Right atrium auricular region (tissue), 2 donors: ENCODE results near the gene P2RY14. TPM values are rescaled to one million over a fixed set of nuclear protein-coding genes. Genes with fewer than 3 reads are reported as not detected.

Experiments
- DNase-seq: peaks from one replicate; pipeline ENCODE4 v3.0.0-alpha.2; 2019; ENCODE audit warnings: low spot score
- H3K27ac ChIP-seq, 2 donors: fragments of 200-600 bp; sonication (generic); 1 replicate in 1 of 2; 2 replicates in 1 of 2; pipeline ENCODE4 v1.5.1; 2016 to 2019
- H3K27me3 ChIP-seq, 2 donors: fragments of 200-600 bp; sonication (generic); one replicate each; pipeline versions ENCODE4 v1.5.1 to v1.6.0; 2017 to 2019
- H3K36me3 ChIP-seq: fragments of 200-600 bp; sonication (generic); one replicate; pipeline ENCODE4 v1.5.1; 2016
- H3K4me1 ChIP-seq, 2 donors: fragments of 200-600 bp; sonication (generic); one replicate each; pipeline versions ENCODE4 v1.5.1 to v1.6.0; 2017 to 2019
- H3K4me3 ChIP-seq, 2 donors: fragments of 200-600 bp; sonication (generic); 1 replicate in 1 of 2; 2 replicates in 1 of 2; pipeline ENCODE4 v1.5.1; 2017 to 2019; ENCODE audit warnings: mild to moderate bottlenecking in 1 of 2, moderate library complexity in 1 of 2
- H3K9me3 ChIP-seq, 2 donors: fragments of 200-600 bp; sonication (generic); one replicate each; pipeline ENCODE4 v1.5.1; 2019
- total RNA-seq, 2 donors: library from RNA; depleted of rRNA; stranded (reverse); fragments of >200 nt; gene quantifications; one replicate each; pipeline ENCODE4 v1.1.0, GENCODE V29; 2016
- TF ChIP-seq, protein P1 (sequence below), 2 donors: fragments of 200-600 bp; sonication (generic); IDR thresholded peaks; one replicate each; pipeline ENCODE4 v1.5.1; 2019; ENCODE audit warnings: antibody characterized with exemption in 2 of 2

Gene P2RY14
- total RNA-seq, 2 donors from 2014 or later, result 1.3 to 3.6 TPM

DNA sequence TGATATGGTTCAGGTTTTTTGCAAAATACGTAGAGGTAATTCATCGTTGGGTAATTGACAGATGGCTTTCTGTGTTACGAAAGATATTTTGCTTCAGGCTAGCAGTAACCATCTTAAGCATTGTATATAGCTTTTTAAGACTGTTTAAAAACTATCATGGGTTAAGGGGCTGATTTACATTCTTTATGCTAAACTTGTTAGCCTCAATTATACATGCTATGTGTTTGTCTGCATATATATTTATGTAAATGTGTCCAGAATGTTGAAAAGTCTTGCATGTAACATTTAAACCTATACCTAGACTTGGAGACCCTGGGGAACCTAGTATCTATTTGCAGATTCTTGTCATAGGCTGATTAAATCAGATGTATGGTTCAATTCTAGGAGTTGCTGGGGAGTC lies 11.1 kb upstream of the P2RY14 start:
- Histone ChIP-seq H3K36me3 (no peaks in the 10 kb centered on the region), H3K9me3 (no peaks in the 10 kb centered on the region), H3K27ac (no peak overlapping the region), H3K4me1 (no peaks in the 10 kb centered on the region), H3K27me3 (no peaks in the 10 kb centered on the region), H3K4me3 (no peak overlapping the region)
- DNase-seq, result no peak
- TF ChIP-seq, protein P1, sequence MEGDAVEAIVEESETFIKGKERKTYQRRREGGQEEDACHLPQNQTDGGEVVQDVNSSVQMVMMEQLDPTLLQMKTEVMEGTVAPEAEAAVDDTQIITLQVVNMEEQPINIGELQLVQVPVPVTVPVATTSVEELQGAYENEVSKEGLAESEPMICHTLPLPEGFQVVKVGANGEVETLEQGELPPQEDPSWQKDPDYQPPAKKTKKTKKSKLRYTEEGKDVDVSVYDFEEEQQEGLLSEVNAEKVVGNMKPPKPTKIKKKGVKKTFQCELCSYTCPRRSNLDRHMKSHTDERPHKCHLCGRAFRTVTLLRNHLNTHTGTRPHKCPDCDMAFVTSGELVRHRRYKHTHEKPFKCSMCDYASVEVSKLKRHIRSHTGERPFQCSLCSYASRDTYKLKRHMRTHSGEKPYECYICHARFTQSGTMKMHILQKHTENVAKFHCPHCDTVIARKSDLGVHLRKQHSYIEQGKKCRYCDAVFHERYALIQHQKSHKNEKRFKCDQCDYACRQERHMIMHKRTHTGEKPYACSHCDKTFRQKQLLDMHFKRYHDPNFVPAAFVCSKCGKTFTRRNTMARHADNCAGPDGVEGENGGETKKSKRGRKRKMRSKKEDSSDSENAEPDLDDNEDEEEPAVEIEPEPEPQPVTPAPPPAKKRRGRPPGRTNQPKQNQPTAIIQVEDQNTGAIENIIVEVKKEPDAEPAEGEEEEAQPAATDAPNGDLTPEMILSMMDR (IDR thresholded peaks at IDR 0.05), result no peak

DNA sequence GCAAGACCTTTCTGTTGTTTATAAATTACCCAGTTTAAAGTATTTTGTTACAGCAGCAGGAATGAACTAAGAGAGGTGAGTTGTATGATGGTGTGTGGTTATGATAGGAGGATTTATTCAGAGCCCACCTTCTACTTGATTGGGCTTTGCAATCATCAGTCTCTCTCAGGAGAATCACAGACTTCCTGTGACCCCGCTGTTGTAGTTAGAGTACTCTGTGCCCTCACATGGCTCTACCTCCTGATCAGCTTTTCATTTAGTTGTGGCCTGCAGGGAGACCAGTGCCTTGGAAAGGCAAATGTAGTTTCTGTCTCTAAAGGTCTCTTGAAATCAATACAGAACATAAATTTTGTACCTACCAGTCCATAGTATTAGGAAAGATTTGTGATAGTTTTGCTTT lies 7.6 kb upstream of the P2RY14 start:
- Histone ChIP-seq H3K36me3 (no peaks in the 10 kb centered on the region), H3K4me1 (peaks cover 0 to 5% of the 10 kb centered on the region in 2 donors), H3K4me3 (no peak overlapping the region), H3K27ac (no peak overlapping the region), H3K9me3 (no peaks in the 10 kb centered on the region), H3K27me3 (no peaks in the 10 kb centered on the region)
- TF ChIP-seq, protein P1 (IDR thresholded peaks at IDR 0.05), result no peak
- no peak for DNase-seq

DNA sequence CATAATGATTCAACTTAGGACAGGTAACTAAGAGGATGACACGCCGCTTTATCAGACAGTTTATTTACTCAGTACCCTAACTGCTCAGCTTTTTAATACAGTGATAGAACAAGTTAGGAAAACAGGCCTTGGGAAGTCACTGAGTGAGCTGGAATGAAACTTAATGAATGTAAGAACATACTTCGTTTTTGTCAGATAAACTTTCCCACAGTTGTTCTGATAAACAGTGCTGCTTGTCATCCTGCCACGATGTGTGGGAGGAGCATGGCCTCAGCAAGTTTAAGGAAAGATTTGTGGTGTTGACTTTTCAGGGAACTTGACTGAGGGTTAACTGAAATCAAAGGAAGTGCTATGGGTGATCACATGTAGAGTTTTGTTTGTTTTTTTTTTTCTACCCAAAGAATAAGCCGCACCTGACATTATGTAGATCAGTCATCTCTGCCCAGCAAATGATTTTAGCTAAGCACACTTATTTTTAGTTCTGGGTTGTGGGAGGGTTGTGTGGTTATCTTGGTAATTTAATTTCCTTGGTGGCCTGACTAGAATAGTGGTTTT lies 5.6 kb upstream of the P2RY14 start:
- TF ChIP-seq, protein P1 (IDR thresholded peaks at IDR 0.05), result no peak
- no peak for DNase-seq
- no peaks in the 10 kb centered on the region for H3K27me3 ChIP-seq
- peak overlapping the region in 1 of 2 donors; percentile 0 for H3K27ac ChIP-seq
- H3K4me3 ChIP-seq, result no peak overlapping the region
- H3K36me3 ChIP-seq, result no peaks in the 10 kb centered on the region
- H3K9me3 ChIP-seq, result no peaks in the 10 kb centered on the region
- peaks cover 0 to 5% of the 10 kb centered on the region in 2 donors for H3K4me1 ChIP-seq

DNA sequence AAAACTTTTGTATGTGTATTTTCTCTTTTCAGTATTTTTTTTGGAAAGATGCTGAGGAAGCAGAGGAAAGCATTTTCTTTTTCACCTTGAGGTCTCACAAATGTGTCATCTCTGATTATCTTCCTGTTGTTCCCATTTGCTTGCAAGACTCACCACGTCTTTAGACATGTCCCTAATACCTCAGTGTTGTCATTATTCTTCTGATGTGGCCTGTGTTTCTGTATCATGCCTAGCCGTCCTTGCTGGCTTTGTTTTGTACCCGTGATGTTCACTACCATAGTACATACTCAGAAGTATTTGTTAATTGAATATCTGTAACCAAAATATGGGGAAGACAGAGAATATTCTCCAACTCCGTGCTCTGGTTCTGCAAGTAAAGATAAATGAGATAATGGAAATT lies 5.0 kb upstream of the P2RY14 start:
- H3K4me1 ChIP-seq, result peaks cover 0 to 5% of the 10 kb centered on the region in 2 donors
- DNase-seq, result no peak
- H3K36me3 ChIP-seq, result no peaks in the 10 kb centered on the region
- no peak overlapping the region for H3K4me3 ChIP-seq
- TF ChIP-seq, protein P1 (IDR thresholded peaks at IDR 0.05), result no peak
- no peaks in the 10 kb centered on the region for H3K27me3 ChIP-seq
- peak overlapping the region; percentile 0 to 7 for H3K27ac ChIP-seq
- H3K9me3 ChIP-seq, result no peaks in the 10 kb centered on the region

DNA sequence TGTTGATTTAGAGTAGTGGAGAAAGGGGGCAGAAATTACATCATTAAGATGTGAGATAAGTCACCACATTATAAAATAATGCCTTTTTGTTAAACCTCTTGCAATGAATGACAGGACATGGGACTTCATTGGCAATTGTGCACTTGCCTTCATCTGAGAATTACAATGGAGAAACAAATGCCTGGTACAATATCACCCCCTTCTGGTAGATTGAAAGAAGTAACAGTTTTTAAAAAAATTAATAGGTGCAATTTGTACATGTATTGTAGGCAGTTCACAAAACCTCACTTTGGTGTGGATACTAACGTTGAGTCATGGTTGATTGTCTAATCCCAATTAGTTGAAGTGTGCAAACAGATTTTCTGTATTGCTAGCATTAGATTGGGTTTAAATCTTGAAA lies 4.6 kb upstream of the P2RY14 start:
- no peaks in the 10 kb centered on the region for H3K27me3 ChIP-seq
- H3K27ac ChIP-seq, result peak overlapping the region; percentile 0 to 7
- H3K4me1 ChIP-seq, result peaks cover 0 to 5% of the 10 kb centered on the region in 2 donors
- no peaks in the 10 kb centered on the region for H3K36me3 ChIP-seq
- TF ChIP-seq, protein P1 (IDR thresholded peaks at IDR 0.05), result peak; percentile 40 to 73
- no peaks in the 10 kb centered on the region for H3K9me3 ChIP-seq
- no peak overlapping the region for H3K4me3 ChIP-seq
- DNase-seq, result no peak
